ENCODE results near the gene CXCL12. TPM values are rescaled to one million over a fixed set of nuclear protein-coding genes. Genes with fewer than 3 reads are reported as not detected.

Gene CXCL12
- total RNA-seq, 1 donor from 2014 or later = not detected

DNA sequence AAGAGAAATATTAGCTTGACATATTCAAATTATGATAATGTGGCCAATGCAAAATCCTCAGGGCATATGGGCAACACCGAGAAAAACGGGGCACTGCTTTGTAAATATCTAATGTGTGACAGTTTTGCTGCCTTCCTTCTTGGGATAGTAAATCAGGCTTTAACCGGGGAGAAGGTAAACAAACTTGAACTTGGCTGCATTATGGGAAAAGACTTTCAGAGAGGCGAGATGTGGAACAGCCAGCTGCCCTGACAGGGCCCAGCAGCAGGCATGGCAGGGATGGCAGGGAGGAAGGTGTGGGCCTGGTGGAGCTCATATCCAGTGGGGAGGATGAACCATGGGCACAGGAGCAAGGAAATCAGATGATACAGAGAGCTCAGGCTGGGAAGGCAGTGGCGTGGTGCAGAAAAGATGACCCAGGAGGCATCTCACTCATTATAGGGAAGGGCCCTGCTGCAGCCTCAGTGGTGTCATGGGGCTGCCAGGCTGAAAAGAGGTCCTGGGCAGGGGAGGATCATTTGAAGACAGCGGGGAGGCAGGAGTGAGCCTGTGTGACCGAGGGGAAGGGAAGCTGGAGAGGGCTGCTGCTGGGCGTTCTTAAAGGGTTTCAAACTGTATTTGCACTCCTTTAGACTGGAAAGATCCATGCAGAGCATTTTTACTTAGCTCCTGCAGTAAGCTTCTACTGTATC lies 26.7 kb downstream of the CXCL12 start:
- Mint-ChIP-seq H3K9me3 (no peaks in the 10 kb centered on the region), H3K36me3 (ENCODE audit: low read depth) (no peaks in the 10 kb centered on the region), H3K4me1 (ENCODE audit: low read depth) (no peaks in the 10 kb centered on the region), H3K27ac (no peak overlapping the region), H3K4me3 (ENCODE audit: low read depth) (no peak overlapping the region), H3K27me3 (ENCODE audit: low read depth) (no peaks in the 10 kb centered on the region)
- DNase-seq (ENCODE audit: low spot score) = no peak
- intact Hi-C loops (cut with micrococcal nuclease) = no loop called here

DNA sequence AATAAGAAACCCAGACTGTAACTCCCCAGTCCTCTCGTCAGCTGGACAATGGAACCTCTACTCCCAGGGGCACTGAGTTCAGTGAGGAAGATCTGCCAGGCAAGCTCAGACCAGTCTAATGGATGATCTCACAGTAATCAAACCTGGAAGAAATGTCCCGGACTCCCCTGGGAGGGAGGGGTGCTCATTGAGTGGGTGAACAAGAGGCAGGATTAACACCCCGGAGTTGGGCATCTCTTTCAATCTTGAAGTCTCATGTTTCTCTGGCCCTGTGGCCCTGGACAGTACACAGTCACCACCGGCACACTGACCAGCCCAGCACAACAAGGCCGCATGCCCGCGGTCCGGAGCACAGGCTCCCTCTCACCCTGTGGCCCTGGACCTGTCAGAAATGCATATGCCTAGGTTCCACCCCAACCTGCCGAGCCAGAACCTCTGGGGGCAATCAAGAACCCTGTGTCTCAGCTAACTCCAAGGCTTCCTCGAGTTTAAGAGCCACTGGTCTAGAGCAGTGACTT lies 27.8 kb downstream of the CXCL12 start:
- Mint-ChIP-seq H3K27ac (no peak overlapping the region), H3K4me1 (ENCODE audit: low read depth) (no peaks in the 10 kb centered on the region), H3K4me3 (ENCODE audit: low read depth) (no peak overlapping the region), H3K27me3 (ENCODE audit: low read depth) (no peaks in the 10 kb centered on the region), H3K9me3 (no peaks in the 10 kb centered on the region), H3K36me3 (ENCODE audit: low read depth) (no peaks in the 10 kb centered on the region)
- intact Hi-C loops (cut with micrococcal nuclease) = no loop called here
- no peak for DNase-seq (ENCODE audit: low spot score)

DNA sequence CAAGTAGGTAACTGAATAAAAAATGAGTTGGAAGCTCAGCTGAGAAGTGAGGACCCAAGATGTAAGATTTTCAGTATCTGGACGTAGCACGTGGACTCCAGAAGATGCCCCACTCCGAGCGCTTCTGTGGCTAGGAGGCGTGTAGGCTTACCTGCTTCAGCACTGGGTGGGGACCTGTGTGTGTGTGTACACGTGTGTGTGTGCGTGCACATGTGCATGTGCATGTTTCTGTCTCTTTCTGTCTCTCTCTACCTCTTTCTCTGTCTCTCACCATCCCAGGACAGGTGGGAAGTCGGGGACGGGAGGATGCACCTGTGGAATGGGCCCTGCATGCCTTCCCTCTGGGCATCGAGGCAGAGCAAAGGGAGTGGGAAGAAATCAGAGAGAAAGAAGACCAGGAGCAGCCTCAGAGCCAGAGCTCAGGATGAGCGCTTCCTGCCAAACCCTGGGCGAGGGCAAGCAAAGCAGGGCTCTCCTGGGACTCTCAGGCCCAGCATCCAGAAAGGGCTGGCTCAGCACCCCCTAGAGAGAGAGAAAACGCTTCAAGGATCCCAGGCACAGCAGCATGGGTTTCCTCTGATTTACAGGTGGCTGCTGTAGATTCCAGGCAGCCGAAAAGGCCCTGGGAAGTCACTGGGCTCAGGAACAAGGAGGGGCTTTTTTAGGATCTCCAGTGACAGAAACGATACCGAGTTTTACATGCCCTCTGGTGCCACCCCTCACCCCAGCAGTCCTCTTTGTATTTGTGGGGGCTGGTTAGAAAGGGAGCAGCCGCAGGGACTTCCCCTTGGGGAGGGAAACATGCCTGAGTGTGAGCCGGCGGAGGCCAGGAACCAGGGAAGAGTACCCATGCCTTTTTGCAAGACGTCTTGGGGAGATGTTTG lies 28.5 kb downstream of the CXCL12 start:
- H3K27ac Mint-ChIP-seq = no peak overlapping the region
- intact Hi-C loops (cut with micrococcal nuclease) = no loop called here
- no peaks in the 10 kb centered on the region for H3K27me3 Mint-ChIP-seq (ENCODE audit: low read depth)
- no peaks in the 10 kb centered on the region for H3K4me1 Mint-ChIP-seq (ENCODE audit: low read depth)
- no peak for DNase-seq (ENCODE audit: low spot score)
- no peaks in the 10 kb centered on the region for H3K36me3 Mint-ChIP-seq (ENCODE audit: low read depth)
- no peak overlapping the region for H3K4me3 Mint-ChIP-seq (ENCODE audit: low read depth)
- no peaks in the 10 kb centered on the region for H3K9me3 Mint-ChIP-seq

DNA sequence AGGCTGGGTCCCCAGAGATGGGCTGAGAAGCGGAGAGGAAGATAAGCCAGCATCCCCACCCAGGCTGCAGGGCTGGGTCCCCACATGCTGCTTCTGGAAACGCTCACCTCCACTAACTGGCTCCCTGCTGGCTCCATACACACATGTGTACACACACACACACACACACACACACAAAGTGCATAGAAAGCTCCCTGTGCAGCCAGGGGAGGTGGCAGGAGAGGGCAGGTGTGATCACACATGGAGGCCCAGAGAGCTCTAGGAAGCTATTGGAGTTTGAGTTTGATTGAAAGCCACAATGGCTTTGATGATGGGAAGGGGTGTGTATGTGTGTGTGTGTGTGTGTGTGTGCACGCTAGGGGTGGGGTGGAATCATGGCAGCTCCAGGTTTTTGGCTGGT lies 29.3 kb downstream of the CXCL12 start:
- Mint-ChIP-seq H3K4me1 (ENCODE audit: low read depth) (no peaks in the 10 kb centered on the region), H3K27me3 (ENCODE audit: low read depth) (no peaks in the 10 kb centered on the region), H3K9me3 (no peaks in the 10 kb centered on the region), H3K4me3 (ENCODE audit: low read depth) (no peak overlapping the region), H3K27ac (no peak overlapping the region), H3K36me3 (ENCODE audit: low read depth) (no peaks in the 10 kb centered on the region)
- DNase-seq (ENCODE audit: low spot score) = no peak
- intact Hi-C loops (cut with micrococcal nuclease) = no loop called here

DNA sequence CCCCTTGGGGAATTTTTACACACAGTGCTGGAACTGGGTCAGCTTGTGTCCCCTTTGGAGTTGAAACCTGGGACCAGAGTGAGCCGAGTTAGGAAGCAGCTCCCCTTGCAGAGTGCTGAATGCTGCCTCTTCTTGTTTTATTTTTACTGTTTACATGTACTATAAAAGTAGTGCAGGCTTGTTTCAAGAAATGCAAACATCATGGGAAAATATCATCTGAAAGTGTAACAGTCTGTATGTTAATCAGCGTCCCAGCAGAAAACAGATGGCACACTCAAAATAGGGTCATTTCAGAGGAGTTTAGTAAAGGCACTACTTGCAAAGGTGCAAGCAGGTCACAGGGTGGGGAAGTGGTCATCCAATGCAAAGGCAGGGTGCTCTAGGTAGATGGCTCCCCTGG lies 30.1 kb downstream of the CXCL12 start:
- no peak overlapping the region for H3K27ac Mint-ChIP-seq
- no peaks in the 10 kb centered on the region for H3K36me3 Mint-ChIP-seq (ENCODE audit: low read depth)
- no peaks in the 10 kb centered on the region for H3K27me3 Mint-ChIP-seq (ENCODE audit: low read depth)
- H3K4me1 Mint-ChIP-seq (ENCODE audit: low read depth) = no peaks in the 10 kb centered on the region
- H3K4me3 Mint-ChIP-seq (ENCODE audit: low read depth) = no peak overlapping the region
- DNase-seq (ENCODE audit: low spot score) = no peak
- intact Hi-C loops (cut with micrococcal nuclease) = no loop called here
- no peaks in the 10 kb centered on the region for H3K9me3 Mint-ChIP-seq

DNA sequence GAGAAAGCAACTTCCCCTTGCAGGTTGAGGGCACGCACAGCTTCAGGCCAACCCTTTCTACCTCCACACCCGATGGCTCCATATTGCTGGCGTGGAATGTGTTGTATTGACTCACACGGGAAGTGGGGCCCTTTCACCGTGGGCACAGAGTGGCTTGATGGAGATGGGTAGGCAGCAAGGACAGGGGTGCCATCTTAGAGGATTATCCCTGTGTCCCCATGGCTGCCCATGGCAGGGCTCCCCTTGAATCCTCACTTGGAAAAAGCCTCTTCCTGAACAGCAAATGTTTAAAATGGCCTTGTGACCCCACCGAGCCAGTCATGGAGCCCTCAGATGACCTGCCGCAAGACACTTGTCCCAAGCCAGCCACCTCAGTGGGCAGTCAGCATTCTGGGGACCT lies 31.2 kb downstream of the CXCL12 start:
- H3K4me3 Mint-ChIP-seq (ENCODE audit: low read depth) = no peak overlapping the region
- intact Hi-C loops (cut with micrococcal nuclease) = no loop called here
- H3K4me1 Mint-ChIP-seq (ENCODE audit: low read depth) = no peaks in the 10 kb centered on the region
- H3K27ac Mint-ChIP-seq = no peak overlapping the region
- H3K9me3 Mint-ChIP-seq = no peaks in the 10 kb centered on the region
- no peak for DNase-seq (ENCODE audit: low spot score)
- H3K27me3 Mint-ChIP-seq (ENCODE audit: low read depth) = no peaks in the 10 kb centered on the region
- no peaks in the 10 kb centered on the region for H3K36me3 Mint-ChIP-seq (ENCODE audit: low read depth)

DNA sequence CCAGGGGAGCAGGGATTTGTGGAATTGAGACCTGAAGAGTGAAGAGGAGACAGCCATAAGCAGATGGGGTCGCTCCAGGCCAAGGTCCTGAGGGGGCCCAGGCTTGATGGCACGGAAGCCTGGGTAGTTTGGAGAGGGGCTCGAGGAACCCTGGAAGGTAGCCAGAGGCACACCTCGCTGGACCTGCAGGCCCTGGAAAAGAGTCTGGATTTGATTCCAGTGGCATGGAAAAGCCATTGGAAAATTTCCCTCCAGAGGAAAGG lies 31.8 kb downstream of the CXCL12 start:
- no peak overlapping the region for H3K27ac Mint-ChIP-seq
- H3K4me1 Mint-ChIP-seq (ENCODE audit: low read depth) = no peaks in the 10 kb centered on the region
- no peak for DNase-seq (ENCODE audit: low spot score)
- no peak overlapping the region for H3K4me3 Mint-ChIP-seq (ENCODE audit: low read depth)
- H3K27me3 Mint-ChIP-seq (ENCODE audit: low read depth) = no peaks in the 10 kb centered on the region
- intact Hi-C loops (cut with micrococcal nuclease) = no loop called here
- H3K9me3 Mint-ChIP-seq = no peaks in the 10 kb centered on the region
- no peaks in the 10 kb centered on the region for H3K36me3 Mint-ChIP-seq (ENCODE audit: low read depth)

DNA sequence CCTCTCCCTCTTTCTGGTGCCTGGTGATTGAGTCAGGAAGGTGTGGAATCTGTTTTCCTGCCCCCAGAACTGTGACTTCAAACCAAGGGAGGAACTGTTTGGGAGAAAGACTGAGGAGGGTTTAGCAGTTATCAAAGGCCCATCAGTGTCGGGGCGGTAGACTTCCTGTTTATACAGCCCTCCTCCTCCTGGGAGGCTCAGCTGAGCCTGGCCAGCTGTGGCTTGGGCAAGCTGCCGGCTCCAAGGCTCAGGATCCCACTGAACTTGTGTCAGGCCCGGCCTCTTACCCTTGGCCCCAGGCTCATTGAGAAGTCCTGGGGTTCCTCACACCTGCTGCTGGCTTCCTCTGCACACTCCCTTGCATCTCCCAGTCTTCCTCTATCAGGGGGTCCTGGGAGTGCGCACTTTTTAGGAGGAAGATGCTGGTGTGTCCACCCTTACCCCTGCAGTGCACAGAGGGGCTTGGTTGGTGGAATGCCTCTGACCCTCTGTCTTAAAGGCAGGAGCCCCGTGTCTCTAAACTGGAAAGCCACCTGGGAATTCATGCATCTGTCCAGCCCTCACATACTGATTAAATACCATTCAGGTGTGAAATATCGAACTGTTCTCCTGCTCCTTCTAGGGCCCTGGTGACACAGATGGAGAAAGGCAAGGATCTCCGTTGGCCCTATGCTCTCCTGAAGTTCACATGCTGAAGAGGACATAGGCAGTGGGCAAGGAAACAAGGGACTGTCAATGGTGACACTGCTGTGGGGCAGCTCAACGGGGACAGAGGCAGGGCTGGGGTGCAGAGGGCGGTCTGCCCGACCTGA lies 32.4 kb downstream of the CXCL12 start:
- intact Hi-C loops (cut with micrococcal nuclease) = no loop called here
- no peaks in the 10 kb centered on the region for H3K36me3 Mint-ChIP-seq (ENCODE audit: low read depth)
- no peaks in the 10 kb centered on the region for H3K9me3 Mint-ChIP-seq
- H3K27ac Mint-ChIP-seq = no peak overlapping the region
- no peak for DNase-seq (ENCODE audit: low spot score)
- H3K4me3 Mint-ChIP-seq (ENCODE audit: low read depth) = no peak overlapping the region
- no peaks in the 10 kb centered on the region for H3K27me3 Mint-ChIP-seq (ENCODE audit: low read depth)
- no peaks in the 10 kb centered on the region for H3K4me1 Mint-ChIP-seq (ENCODE audit: low read depth)

DNA sequence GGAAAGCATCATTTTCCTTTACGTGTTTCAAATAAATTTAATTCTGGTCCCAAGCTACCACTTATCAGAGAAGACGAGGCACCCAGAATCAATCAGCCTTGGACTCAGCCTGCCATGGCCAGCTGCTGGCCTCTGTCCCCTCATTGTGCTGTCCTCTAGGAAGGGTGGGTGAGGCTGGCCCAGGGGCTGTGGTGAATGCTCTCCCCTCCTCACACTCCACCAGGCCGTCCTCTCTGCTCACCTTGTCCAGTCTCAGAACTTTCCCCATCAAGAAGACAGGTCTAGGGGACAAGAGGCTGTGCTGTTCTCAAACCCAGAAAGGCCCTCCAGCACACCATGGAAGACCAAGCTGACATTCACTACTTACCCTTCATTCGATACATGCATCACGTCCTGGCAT lies 36.4 kb downstream of the CXCL12 start:
- Mint-ChIP-seq H3K27ac (no peak overlapping the region), H3K36me3 (ENCODE audit: low read depth) (no peaks in the 10 kb centered on the region), H3K9me3 (no peaks in the 10 kb centered on the region), H3K4me3 (ENCODE audit: low read depth) (no peak overlapping the region), H3K4me1 (ENCODE audit: low read depth) (no peaks in the 10 kb centered on the region), H3K27me3 (ENCODE audit: low read depth) (no peaks in the 10 kb centered on the region)
- DNase-seq (ENCODE audit: low spot score) = no peak
- intact Hi-C loops (cut with micrococcal nuclease) = no loop called here

DNA sequence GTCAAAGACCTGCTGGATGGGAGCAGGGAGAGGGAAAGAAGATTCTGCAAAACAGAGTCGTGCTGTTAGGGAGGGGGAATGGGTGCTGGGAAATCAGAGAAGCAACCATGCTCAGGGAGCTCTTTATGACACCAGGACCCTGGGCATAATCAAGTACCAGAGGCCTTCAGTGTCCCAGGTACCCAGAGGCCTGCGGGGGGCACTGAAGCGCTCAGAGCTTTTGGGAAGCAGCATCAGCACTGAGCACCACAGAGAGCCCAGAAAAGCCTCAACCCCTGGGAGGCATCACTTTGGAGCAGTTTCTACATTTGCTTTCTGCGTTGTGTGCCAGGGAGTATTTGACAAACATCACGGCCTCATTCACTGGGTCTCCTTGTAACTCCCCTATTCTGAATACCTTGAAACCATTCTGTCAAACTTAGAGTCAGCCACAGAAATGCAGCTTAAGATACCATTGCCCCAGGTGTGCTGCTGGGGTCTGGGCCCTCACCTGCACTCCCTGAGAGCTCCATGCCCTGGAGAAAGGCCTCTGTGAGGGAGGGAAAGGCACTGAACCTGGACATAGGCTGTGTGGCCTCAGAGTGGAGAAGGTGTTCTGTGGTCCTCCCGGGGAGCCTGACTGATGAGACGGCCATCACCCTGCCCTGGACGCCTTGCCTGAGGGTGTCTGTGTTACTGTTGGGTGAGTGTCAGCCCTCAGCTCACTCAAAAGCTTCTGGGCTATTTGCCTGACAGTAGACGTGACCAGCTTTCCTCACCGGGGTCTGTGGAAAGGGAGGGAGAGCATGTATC lies 37.1 kb downstream of the CXCL12 start:
- intact Hi-C loops (cut with micrococcal nuclease) = no loop called here
- H3K4me1 Mint-ChIP-seq (ENCODE audit: low read depth) = no peaks in the 10 kb centered on the region
- H3K9me3 Mint-ChIP-seq = no peaks in the 10 kb centered on the region
- no peak for DNase-seq (ENCODE audit: low spot score)
- no peak overlapping the region for H3K4me3 Mint-ChIP-seq (ENCODE audit: low read depth)
- no peaks in the 10 kb centered on the region for H3K36me3 Mint-ChIP-seq (ENCODE audit: low read depth)
- H3K27ac Mint-ChIP-seq = no peak overlapping the region
- no peaks in the 10 kb centered on the region for H3K27me3 Mint-ChIP-seq (ENCODE audit: low read depth)

DNA sequence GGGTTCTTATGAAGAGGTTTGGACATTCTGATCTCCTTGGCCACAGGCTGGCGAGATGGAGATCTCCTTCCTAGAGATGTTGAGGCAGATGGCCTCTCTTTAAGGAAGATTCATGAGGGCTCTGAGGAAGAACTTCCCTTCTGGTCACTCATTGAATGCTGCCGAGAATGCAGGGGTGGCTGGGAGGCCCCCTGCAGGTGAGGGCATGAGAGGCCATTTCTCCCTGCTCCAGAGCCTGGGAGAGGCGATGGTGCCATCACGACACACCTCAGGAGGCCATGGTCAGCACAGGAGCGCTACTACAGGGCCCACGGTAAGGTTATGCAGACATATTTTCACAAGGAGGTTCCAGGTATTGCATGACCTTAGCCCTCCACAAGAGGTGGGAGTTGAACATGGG lies 40.2 kb downstream of the CXCL12 start:
- Mint-ChIP-seq H3K27ac (no peak overlapping the region), H3K36me3 (ENCODE audit: low read depth) (no peaks in the 10 kb centered on the region), H3K4me3 (ENCODE audit: low read depth) (no peak overlapping the region), H3K27me3 (ENCODE audit: low read depth) (no peaks in the 10 kb centered on the region), H3K4me1 (ENCODE audit: low read depth) (no peaks in the 10 kb centered on the region), H3K9me3 (no peaks in the 10 kb centered on the region)
- intact Hi-C loops (cut with micrococcal nuclease) = no loop called here
- DNase-seq (ENCODE audit: low spot score) = no peak

DNA sequence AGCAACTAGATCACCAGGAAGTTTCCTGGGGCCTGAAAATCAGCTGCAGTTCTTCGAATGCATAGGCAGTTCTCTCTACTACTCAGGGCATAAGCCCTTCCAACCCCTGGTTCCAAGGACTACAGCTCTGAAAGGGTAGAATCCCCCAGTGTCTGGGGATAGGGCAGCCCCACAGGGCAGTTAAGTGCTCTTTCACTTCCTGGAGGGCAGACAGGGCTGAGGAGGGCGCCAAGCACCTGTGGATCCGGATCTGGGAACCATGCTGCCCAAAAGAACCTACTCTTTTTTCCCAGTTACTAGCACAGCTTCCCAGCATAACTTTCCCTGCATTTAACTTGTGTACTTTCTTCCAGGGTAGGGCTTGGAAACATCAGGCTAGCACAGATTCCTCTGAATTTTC lies 41.1 kb downstream of the CXCL12 start:
- no peak overlapping the region for H3K27ac Mint-ChIP-seq
- no peaks in the 10 kb centered on the region for H3K9me3 Mint-ChIP-seq
- no peaks in the 10 kb centered on the region for H3K27me3 Mint-ChIP-seq (ENCODE audit: low read depth)
- no peak for DNase-seq (ENCODE audit: low spot score)
- H3K4me1 Mint-ChIP-seq (ENCODE audit: low read depth) = no peaks in the 10 kb centered on the region
- no peak overlapping the region for H3K4me3 Mint-ChIP-seq (ENCODE audit: low read depth)
- intact Hi-C loops (cut with micrococcal nuclease) = no loop called here
- H3K36me3 Mint-ChIP-seq (ENCODE audit: low read depth) = no peaks in the 10 kb centered on the region
